GM18498 (cell line): ENCODE results near the gene COLQ.
"Not testable (repeated sequence)": the region's sequence is repeated elsewhere in the genome, so short reads cannot be mapped to it uniquely, and the experiment has no call there.

Experiments
- ATAC-seq: cut with Tn5 transposase; IDR thresholded peaks from one replicate; pipeline ENCODE4 v1.9.1; 2021; ENCODE audit warnings: mild to moderate bottlenecking, moderate library complexity; ENCODE audit not compliant: unreplicated experiment

The COLQ gene

DNA sequence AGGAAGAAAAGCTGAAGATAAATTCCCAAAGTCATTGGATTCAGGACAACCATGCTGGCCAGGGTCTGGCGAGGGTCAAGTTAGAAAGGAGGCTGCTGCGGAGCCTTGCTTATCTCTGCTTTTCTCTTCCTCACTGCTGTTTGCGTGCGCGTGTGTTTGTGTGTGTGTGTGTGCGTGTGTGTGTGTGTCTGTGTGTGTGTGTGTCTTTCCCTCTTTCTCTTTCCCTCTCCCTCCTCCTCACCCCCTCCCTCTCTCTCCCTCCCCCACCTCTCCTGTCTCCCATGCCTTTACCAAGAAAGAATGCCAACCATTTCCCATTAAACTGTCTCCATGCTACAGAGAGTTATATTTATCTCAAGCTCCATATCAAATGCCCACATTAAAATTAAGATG is at the start of gene COLQ:
Gene COLQ, minus strand, starts transcription at position 134 of the 393 bp plus-strand sequence. Its CDS starts 81 bp downstream, at position 53.
- ATAC-seq: no peak

DNA sequence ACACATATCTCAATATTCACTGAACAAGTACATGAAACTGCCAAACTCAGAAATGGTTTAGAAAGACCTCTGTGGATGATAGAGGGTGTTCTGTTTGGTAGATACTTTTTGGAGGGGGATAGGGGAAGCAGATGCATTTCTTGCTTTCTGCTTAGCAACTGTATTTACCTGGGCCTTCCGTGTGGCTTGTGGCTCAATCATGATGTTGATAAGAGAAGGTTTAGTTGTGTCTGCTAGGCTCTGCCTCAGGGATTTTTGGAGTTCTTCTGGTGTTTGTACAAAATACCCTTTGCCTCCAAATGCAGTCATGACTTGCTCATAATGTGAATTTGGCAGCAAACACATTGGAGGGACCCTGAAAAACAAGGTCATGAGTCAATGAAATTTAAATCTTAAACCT is 41.7 kb upstream of the COLQ start:
- ATAC-seq: no peak

DNA sequence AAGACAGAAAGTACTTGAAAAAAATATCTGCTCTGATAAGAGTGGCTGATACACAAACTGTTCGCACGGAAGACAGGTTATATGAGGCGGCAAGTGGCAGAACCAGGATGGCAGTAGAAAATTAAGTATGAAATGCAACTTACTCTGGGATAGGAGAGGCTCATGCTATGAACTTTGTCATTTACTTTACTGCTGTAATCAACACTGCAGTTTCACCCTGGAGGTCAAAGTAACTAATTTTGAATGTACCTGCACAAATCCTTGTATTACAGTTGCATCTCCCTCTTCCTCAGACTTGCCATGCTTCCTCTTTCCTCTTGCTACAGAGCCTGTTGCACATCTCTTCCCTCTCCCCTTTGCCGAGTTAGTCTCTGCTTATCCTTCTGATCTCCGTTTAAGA is 41.1 kb upstream of the COLQ start:
- no peak for ATAC-seq

DNA sequence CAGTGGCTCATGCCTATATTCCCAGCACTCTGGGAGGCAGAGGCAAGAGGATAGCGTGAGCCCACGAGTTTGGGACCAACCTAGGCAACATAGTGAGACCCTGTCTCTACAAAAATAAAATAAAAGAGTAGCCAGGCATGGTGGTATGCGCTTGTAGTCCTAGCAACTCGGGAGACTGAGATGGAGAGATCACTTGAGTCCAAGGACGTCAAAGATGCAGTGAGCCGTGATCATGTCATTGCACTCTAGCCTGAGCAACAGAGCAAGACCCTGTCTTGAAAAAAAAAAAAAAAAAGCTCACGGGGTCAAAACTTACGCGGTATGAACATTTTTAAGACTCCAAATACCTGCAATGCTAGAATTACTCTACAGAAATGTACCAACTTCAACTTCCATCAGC is 37.1 kb upstream of the COLQ start:
- ATAC-seq: no peak

DNA sequence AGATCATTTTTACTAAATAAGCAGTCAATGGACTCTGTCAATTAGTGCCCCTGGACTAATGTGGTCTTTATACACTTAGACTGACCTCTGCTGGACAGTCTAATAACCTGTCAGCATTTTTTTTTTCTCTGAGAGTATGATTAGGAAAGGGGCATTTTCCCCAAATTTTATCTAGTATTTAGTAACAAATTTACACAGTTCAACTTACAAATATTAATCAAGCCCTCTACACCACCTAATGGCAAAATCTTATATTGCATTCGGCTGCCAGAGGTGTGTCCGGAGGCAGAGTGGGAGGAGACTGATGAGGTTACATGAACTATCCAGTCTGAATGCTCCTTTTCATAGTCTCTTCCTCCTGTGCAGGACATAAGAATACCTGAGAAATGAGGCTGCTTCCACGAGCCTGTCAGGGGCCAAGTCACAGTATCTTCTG is 36.0 kb upstream of the COLQ start:
- peak; percentile 68 for ATAC-seq

DNA sequence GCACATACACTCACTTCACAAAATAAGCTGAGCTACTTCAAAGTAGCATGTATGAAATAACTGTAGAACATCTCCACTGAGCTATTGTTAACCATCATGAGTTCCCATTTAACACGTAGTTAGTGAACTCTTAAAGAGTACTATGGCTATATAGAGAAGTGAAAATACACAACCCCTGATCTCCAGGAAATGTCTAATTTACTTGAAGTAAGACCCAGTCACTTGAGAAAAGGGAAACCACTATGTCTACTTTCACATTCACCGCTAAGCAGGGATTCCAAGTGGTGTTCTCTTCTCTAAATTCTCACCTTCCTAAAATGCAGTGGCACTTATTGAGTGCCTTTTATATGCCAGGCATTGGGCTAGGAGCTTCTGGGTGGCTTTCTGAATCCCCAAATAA is 35.0 kb upstream of the COLQ start:
- ATAC-seq: peak; percentile 84

DNA sequence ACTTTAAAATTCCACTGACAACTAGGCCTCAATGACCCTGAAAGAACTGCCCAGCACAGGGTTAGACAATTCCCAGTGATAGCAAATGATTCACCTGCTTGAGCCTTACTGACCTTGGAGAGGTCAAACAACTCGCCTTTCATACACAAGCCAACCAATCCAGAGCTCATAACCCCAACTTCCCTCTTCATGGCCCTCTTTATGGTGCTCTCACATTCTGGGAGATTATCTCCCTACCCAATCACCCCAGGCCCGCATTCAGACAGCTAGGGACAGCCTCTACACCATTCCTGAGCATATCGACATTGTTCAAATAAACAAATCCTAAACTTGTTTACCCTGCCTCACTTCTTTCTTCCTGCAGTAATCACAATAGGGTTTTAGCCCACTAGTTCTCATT is 32.2 kb upstream of the COLQ start:
- ATAC-seq: no peak

DNA sequence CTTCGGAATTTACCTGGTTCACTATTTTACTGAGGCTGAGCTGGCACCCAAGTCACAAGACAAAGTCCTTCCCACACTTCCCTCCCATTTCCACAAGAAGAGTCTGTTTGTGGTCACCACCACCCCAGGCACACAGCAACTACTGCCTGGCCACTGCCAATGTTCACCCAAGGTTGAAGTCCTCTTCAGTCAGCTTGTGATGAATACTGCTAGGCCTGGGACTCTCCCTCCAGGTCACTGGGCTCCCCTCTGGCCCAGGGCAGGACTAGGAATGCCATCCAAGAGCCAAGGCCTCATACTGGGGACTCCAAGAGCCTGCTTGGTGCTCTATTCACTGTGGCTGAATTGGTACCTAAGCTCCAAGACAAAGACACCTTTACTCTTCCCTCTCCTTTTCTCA is 30.4 kb upstream of the COLQ start:
- ATAC-seq: no peak

DNA sequence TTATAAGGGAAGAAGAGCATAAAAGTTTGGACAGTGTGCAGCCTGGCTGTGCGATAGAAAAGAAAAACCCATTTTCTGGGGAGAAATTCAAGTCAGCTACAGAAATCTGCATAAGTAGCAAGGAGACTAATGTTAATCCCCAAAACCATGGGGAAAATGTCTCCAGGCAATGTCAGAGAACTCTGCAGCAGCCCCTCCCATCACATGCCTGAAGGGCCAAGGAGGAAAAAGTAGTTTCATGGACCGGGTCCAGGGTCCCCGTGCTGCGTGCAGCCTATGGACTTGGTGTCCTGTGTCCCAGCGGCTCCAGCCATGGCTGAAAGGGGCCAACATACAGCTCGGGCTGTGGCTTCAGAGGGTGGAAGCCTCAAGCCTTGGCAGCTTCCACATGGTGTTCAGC is 28.3 kb upstream of the COLQ start:
- ATAC-seq: no peak

DNA sequence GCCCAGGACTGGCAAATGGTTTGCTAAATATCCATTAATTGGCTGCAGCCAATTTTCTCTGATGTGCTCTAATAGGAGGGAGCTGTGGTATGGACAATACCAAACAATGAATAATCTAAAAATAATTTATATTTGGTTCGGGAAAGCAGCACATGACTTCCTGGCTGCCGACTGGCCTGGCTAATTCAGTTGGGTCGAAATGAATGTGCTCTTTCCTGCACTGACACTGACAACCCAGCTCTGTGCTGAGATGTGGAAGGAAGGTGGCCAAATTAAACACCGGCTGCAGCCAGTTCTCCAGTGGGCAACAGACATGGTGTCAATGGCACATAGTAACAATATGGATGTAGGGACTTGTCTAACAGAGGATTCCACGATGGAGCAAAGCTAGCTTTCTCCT is 21.1 kb upstream of the COLQ start:
- ATAC-seq: no peak

DNA sequence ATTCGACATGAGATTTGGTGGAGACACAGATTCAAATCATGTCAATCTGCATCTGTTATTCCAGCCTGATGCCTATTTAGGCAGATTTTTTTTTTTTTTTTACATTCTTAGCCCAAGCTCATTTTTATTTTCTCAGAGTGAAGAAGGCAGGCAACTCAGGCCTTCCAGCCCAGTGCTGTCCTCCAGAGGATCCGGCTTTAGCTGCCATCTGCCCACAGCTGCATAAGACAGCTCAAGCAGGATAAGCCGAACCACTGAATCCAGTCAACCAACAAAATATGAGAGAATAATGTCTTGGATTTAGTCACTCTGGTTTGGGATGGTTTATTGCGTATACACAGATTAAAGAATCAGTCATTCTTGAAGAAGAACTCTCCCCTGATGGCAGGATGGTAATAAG is 19.9 kb upstream of the COLQ start:
- ATAC-seq: no peak

DNA sequence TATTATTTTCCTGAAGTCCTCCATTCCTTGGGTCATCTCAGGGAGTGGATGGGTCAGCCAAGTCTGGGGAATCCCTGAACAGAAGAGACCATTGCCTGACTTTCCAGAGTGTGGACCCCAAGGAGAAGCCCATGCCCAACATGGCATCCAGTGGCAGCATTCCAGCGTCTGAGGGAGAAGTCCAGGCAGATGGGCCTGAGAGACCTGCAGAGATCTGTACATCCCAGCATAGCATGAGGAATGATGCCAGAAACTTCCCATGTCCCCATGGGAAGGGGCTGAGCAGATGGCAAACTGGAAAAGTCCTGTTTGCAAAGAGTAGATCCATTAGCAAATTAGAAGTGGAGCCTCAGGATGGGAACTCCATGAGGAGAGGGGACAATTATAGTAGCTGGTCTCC is 17.6 kb upstream of the COLQ start:
- ATAC-seq: no peak

DNA sequence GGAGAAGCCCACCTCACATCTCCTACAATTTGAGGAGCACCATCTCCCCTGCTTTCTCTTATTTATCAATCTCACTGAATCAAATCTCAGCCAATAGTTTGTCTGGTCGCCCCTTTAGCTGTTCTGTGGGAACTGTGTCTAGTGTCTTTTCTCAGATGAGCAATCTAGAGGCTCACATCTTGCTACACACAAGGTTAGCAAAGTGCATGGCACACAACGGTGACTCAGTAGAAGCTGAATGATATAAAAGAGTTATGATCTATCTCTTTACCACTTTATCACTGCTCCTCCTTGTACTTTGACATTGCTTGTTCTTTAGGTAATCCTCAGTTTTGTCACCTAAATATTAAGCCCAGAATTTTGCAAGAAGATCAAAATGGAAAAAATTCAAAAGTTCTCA is 16.8 kb upstream of the COLQ start:
- no peak for ATAC-seq

DNA sequence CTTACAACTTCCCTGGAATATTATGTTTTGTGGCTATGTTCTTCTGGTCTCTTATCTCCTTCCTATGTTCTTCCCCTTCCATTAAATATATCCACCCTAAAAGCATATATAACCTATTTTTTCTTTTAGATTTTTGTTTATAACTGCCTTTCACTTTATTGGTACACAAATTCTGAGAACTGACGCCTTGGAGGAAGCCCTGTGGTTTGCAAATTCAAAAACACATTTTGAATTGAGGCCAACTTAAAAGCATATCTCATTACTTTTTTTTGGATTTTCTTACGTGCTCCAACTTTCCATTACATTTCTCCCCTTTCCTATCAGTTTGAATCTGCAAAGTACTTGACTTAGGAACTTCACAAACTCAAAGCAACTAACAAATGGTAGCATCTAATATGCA is 15.3 kb upstream of the COLQ start:
- no peak for ATAC-seq

DNA sequence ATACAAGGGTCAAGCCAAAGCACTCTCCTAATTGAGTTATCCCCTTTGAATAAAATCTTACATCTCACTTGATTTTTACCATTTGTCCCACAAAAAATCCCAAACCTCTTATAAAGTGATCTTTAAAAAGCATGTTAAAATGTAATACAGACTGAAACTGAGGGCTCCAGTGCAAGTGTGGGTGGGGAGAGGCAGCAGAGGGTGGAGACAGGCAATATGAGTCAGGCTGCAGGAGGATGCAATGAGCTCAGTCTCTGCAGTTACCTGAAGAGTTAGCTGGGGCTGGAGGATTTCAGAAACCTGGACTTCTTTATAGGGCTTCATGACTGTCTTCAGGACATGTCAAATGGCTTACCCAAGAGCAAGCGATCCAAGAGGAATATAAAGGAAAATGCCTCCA is 14.2 kb upstream of the COLQ start:
- ATAC-seq: no peak

DNA sequence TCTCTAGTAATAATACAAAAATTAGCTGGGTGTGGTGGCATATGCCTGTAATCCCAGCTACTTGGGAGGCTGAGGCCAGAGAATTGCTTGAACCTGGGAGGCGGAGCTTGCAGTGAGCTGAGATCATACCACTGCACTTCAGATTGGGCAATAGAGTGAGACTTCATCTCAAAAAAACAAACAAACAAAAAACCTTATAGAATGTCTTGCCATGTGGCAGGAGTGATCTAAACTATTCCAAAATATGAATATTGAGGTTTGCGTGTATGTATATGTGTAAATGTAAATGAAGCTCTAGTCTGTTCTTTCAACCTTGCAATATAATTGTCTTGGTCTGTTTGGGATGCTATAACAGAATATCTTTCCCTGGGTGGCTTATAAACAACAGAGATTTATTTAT is 11.1 kb upstream of the COLQ start:
- not testable (repeated sequence) for ATAC-seq

DNA sequence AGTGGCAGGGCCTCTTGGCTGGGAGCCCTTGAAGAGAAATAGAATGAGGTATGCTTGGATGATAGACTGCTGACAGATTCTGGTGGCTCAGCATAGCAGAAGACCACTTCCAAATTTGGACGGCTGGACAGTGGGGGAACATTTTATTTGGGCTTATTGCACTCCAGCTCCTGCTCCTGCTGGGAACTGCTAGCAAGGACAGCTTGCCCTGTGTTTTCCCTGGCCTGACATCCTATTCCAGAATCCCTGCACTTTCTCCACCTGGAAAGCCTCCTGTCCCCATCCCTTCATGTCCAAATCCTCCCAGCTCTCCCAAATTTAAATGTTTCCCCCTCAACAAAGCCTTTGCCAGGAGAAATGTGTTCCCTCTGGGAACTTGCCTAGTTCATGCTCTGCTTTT is 9.8 kb upstream of the COLQ start:
- no peak for ATAC-seq

DNA sequence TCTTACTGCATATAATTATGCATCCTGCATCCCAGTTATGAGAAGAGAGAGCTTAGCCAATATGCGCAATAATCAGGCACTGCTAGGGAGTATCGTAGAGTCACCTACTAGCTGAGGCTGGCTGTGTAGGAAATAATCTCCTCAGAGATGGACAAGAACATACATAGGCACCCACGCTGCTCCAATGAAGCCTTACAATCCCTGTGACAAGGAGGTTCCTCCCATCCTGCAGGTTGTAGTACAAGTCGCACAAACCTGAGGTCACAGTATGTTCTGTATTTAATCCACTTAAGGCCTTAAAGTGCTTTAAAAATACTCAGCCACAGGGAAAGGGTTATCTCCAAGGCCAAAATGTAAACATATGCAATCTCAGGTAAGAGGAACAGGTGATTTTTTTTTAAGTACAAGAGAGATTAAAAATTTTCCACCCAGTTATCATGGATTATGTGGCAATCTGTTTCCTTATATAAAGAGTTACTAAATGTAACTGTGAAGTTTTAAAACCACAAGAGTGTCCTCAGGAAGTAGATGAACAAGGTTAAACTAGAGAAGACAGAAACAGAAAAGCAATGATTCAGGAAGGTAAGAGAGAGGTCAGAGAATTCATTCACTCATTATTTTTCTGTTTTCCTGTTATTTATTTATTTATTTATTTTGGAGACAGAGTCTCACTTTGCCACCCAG is 7.5 kb upstream of the COLQ start:
- no peak for ATAC-seq

DNA sequence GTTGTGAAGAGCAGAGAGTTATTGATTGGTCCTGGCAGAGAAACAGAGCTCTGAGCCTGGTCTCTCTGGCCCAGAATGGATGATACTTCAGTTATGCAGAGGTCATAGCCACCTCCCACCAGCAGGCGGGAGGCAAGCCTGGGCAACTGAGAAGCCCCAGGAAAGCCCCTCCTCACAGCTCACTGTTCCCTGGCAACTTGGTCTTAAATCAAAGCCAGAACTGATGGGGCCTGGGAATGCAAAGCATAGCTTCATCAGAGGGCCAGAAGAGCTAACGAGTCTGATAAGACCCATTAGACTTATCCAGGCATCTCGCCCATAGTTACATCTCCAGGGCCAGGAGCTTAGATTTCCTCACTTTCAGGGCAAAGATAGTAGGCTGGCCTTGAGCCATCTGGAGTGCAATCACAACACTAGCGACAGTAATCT is 5.5 kb upstream of the COLQ start:
- no peak for ATAC-seq

DNA sequence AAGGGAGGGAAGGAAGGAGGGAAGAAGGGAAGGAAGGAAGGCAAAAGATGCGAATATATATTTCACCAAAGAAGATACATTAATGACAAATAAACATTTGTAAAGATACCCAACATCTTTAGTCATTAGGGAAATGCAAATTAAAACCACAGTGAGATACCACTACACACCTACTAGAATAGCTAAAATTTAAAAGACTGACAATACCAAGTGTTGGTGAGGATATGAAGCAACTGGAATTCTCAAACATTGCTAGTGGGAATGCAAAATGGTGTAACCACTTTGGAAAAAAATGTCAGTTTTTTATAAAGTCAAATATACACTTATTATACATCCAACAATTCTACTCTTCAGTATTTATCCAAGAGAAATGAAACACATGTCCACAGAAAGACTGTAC is 4.3 kb upstream of the COLQ start:
- no peak for ATAC-seq

DNA sequence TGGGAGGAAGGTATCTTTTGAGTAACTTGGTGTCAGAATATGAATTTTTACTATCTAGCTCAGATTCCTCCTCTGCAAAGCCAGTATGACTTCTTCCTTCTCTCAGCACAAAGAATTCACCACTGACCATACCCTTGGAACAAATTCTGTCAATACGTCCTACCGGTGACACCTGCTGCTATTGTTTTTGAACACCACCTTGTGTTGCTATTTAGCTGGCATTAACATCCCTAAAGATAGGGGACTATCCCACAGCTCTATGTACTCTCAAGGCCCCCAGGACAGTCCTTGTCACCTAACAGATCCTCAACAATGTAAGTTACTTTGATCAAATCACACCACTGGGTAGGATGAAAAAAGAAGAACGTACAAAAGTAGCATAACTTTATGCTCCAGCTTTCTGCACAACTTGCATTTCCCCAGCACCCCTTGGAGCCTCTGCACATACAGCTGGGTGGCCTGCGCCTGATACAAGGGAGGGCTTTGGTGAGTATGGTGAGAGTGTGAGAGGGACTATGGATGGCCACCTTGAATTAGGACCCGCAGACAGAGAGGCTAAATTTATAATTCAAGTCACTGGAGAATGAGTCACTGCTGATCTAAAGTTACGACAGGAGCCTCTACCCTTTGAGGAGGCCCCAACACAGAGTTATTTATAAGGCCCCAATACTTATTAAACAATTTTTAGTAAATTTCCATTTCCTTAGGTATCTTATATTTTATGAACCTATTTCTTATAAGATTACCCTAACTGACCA is 2.3 kb upstream of the COLQ start:
- no peak for ATAC-seq

DNA sequence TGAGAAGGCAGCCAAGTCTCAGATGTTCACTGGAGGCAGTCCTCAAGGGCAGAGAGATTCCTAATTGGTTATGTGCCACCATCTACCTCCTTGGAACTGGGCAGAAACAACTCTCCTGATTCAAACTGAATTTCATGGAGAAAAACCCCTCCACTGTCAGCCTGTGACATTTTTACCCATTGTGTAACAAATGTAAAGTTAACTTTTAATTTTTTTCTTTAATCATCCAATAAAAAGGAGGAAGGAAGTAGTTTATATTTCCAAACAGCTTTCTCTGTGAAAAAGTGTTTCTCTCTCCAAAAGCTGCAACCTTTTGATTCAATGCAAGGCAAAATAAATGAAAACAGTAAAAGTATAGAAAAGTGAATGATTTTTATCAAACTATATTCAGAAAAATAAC is 510 bp upstream of the COLQ start:
- ATAC-seq: no peak
